Heart left ventricle (tissue), 13 donors: ENCODE data around the gene AGO4.

ENCODE experiments used
- POLR2A ChIP-seq, 2 donors: fragments of 450-650 bp; IDR thresholded peaks; one replicate each; pipeline ENCODE4 v1.6.1; 2017; ENCODE audit warnings: antibody characterized with exemption in 2 of 2, mild to moderate bottlenecking in 2 of 2, moderate library complexity in 2 of 2
- TF ChIP-seq, protein P1 (sequence below), 12 donors: fragments of 200-600 bp; sonication (generic) in 4 of 12; IDR thresholded peaks; one replicate each; pipeline versions ENCODE4 v1.5.0 to v1.8.0; 2018 to 2022; ENCODE audit warnings: antibody characterized with exemption in 12 of 12, mild to moderate bottlenecking in 5 of 12
- donor health status: ischemic (EF 13 %, LVEDD 7.1; RV severe dilation, severe dysfunction).
- donor health status: DM: no; HTN: yes; CAD: no.
- donor health status: DM: no; HTN: no; CAD: no.
- donor health status: ischemic (EF 25% LVEDD 6.9; RV normal size, moderate dysfunction).
- donor health status: ischemic (EF 25% LVEDD 5.7; RV mildly dilated, moderate dysfunction).
- donor health status: ischemic (EF 35%, LVEDD 5.7; RV mildly dilated, moderate dysfunction).
- donor health status: nonischemic (EF 11% LVEDD 7.7; RV severe dilation, severe dysfunction).
- donor health status: DM: yes; HTN: yes; CAD: no.
- donor health status: PGD.
- donor health status: ischemic (EF 29% LVEDD 5.4; RV normal size, mild dysfunction).
- donor health status: nonischemic (EF 23%, LVEDD 6.1; RV moderate dilation, normal function).

DNA sequence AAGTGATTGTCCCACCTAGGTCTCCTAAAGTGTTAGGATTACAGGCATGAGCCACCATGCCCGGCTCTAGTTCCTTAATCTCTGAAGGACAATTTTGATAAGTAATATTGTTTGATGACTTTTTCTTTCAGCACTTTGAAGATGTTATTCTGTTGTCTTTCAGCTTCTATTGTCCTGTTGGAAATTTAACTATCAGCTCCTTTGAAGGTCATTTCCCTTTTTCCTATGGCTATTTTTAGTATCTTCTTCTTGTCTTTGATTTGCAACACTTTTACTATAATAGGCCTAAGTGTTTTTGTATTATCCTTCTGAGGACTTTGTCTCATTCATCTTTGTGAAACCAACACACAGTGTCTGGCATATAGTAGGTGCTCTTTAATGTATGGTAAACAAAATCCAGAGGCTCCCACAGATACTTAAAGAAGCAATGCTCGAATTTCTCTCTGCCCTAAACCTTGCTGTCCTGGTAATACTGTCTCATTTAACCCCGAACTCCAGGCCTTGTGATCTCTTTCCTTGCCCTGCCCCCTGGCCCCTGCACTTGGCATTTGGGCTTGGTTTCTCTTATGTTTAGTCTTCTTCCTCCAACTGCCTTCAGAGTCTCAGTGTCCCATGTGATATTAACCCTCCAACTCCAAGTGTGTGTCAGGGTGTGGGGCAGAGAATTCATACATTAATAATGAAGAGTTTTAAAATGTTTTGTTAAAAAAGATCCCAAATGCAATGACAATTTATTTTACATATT, 56.2 kb downstream of the AGO4 start:
- TF ChIP-seq, protein P1, sequence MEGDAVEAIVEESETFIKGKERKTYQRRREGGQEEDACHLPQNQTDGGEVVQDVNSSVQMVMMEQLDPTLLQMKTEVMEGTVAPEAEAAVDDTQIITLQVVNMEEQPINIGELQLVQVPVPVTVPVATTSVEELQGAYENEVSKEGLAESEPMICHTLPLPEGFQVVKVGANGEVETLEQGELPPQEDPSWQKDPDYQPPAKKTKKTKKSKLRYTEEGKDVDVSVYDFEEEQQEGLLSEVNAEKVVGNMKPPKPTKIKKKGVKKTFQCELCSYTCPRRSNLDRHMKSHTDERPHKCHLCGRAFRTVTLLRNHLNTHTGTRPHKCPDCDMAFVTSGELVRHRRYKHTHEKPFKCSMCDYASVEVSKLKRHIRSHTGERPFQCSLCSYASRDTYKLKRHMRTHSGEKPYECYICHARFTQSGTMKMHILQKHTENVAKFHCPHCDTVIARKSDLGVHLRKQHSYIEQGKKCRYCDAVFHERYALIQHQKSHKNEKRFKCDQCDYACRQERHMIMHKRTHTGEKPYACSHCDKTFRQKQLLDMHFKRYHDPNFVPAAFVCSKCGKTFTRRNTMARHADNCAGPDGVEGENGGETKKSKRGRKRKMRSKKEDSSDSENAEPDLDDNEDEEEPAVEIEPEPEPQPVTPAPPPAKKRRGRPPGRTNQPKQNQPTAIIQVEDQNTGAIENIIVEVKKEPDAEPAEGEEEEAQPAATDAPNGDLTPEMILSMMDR (IDR thresholded peaks at IDR 0.05) = no peak
- TF ChIP-seq POLR2A (IDR thresholded peaks at IDR 0.05) = no peak
